Measurements from ENCODE around the gene POLDIP3. TPM values are rescaled to one million over a fixed set of nuclear protein-coding genes. Genes with fewer than 3 reads are reported as not detected.
A peak's percentile ranks its signal among the peaks of the same experiment; 100 is the strongest.

The POLDIP3 gene
- total and polyA plus RNA-seq, 2 donors (not counting 1 experiment from before 2014, with no cell fraction given), result 28.2 to 31.0 TPM

DNA sequence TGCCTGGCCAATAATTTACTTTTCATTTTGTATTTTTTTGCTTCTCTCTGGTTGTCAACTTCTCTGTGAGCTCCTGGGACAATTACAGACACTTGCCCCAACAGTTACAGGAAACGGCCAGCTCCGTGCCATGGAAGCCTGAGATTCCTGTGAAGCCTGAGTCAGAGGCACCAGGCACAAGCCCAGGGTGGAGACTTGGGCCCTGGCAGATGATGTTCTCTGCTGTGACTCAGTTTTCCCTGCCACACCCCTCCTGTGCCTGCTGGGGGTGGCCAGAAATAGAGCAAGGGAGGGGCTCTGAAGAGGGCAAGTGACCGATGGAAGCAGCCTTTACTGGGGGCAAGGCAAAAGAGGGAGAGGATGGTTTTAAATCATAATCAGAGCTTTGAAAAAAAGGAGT lies 20.8 kb upstream of the POLDIP3 start:
- peak overlapping the region; percentile 78 for H3K27ac ChIP-seq (ENCODE audit: insufficient read depth, low read length)
- peaks cover 38% of the 10 kb centered on the region for H3K79me2 ChIP-seq (ENCODE audit: control insufficient read depth, insufficient read depth, low read length)
- no peaks in the 10 kb centered on the region for H3K9me3 ChIP-seq (ENCODE audit: control insufficient read depth, insufficient read depth, low read depth, low read length)
- no peak overlapping the region for H2AFZ ChIP-seq (ENCODE audit: low read length)
- no peaks in the 10 kb centered on the region for H3K27me3 ChIP-seq (ENCODE audit: control insufficient read depth, insufficient read depth, low read length)
- H3K4me3 ChIP-seq (replicated peaks in 1 of 4; ENCODE audit: control extremely low read depth in 1 of 4, insufficient read depth in 1 of 4, low read depth in 3 of 4, low read length in 4 of 4), result no peak overlapping the region
- no peak overlapping the region for H3K9ac ChIP-seq (ENCODE audit: insufficient read depth, low read length)
- H3K4me2 ChIP-seq (ENCODE audit: extremely low read depth, insufficient read depth, low read length), result no peak overlapping the region
- peaks cover 22% of the 10 kb centered on the region for H3K36me3 ChIP-seq (ENCODE audit: control insufficient read depth, insufficient read depth, low read length)
- TF ChIP-seq, protein P1, sequence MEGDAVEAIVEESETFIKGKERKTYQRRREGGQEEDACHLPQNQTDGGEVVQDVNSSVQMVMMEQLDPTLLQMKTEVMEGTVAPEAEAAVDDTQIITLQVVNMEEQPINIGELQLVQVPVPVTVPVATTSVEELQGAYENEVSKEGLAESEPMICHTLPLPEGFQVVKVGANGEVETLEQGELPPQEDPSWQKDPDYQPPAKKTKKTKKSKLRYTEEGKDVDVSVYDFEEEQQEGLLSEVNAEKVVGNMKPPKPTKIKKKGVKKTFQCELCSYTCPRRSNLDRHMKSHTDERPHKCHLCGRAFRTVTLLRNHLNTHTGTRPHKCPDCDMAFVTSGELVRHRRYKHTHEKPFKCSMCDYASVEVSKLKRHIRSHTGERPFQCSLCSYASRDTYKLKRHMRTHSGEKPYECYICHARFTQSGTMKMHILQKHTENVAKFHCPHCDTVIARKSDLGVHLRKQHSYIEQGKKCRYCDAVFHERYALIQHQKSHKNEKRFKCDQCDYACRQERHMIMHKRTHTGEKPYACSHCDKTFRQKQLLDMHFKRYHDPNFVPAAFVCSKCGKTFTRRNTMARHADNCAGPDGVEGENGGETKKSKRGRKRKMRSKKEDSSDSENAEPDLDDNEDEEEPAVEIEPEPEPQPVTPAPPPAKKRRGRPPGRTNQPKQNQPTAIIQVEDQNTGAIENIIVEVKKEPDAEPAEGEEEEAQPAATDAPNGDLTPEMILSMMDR (conservative IDR thresholded peaks at IDR 0.05 in 1 of 2, IDR thresholded peaks at IDR 0.05 in 1 of 2; ENCODE audit: low read depth in 1 of 2, low read length in 2 of 2), result no peak
- H4K20me1 ChIP-seq (ENCODE audit: control insufficient read depth, extremely low read depth, insufficient read depth, low read length), result peaks cover 2% of the 10 kb centered on the region
- H3K4me1 ChIP-seq (ENCODE audit: control insufficient read depth, extremely low read depth, insufficient read depth, low read length), result peaks cover 11% of the 10 kb centered on the region
- peak; percentile 82 to 93 for DNase-seq (ENCODE audit: low read depth in 2 of 2)

DNA sequence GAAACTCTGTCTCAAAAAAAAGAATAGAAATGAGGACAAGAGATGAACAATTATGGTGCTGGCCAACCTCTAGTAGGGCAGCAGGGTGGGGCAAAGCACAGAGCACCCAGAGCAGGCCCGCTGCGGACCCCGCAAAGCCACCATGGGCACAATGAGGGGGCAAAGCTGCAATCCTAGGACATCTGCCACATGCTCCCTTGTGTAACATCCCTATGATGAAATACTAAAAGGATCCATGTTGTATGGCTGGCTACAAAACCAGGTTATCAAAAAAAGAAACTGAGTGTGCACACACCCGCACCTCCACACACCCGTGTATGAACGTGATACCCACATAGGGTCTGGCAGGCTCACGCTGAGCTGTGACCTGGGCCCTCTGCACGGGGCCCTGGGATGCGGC lies 18.3 kb upstream of the POLDIP3 start:
- no peak overlapping the region for H3K27ac ChIP-seq (ENCODE audit: insufficient read depth, low read length)
- DNase-seq (ENCODE audit: low read depth in 2 of 2), result no peak
- H3K36me3 ChIP-seq (ENCODE audit: control insufficient read depth, insufficient read depth, low read length), result peaks cover 33% of the 10 kb centered on the region
- no peak overlapping the region for H3K9ac ChIP-seq (ENCODE audit: insufficient read depth, low read length)
- peaks cover 29% of the 10 kb centered on the region for H3K79me2 ChIP-seq (ENCODE audit: control insufficient read depth, insufficient read depth, low read length)
- no peak overlapping the region for H3K4me3 ChIP-seq (replicated peaks in 1 of 4; ENCODE audit: control extremely low read depth in 1 of 4, insufficient read depth in 1 of 4, low read depth in 3 of 4, low read length in 4 of 4)
- no peak overlapping the region for H2AFZ ChIP-seq (ENCODE audit: low read length)
- peaks cover 2% of the 10 kb centered on the region for H4K20me1 ChIP-seq (ENCODE audit: control insufficient read depth, extremely low read depth, insufficient read depth, low read length)
- H3K9me3 ChIP-seq (ENCODE audit: control insufficient read depth, insufficient read depth, low read depth, low read length), result no peaks in the 10 kb centered on the region
- H3K4me2 ChIP-seq (ENCODE audit: extremely low read depth, insufficient read depth, low read length), result no peak overlapping the region
- TF ChIP-seq, protein P1 (conservative IDR thresholded peaks at IDR 0.05 in 1 of 2, IDR thresholded peaks at IDR 0.05 in 1 of 2; ENCODE audit: low read depth in 1 of 2, low read length in 2 of 2), result no peak
- TF ChIP-seq EZH2 (IDR thresholded peaks at IDR 0.05; ENCODE audit: low read length, missing control alignments), result no peak
- H3K27me3 ChIP-seq (ENCODE audit: control insufficient read depth, insufficient read depth, low read length), result no peaks in the 10 kb centered on the region
- H3K4me1 ChIP-seq (ENCODE audit: control insufficient read depth, extremely low read depth, insufficient read depth, low read length), result peaks cover 11% of the 10 kb centered on the region

DNA sequence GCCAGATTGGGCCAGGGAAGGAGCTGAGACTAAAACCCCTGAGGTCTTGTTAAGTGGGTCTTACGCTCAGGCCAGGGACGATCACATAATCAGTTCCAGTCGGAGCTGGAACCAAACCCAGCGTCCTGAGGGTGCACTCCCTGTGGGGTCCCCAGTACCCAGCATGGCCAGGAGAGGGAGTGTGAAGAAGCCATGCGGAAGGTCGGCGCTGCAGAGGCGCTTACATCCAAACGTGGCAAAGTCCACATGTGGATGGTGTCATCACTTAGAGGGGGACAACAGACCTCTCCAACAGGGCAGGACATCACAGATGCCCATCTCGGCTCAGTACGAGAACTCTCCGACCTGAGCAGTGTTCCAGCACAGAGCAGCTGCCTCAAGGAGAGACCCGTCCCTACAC lies 17.4 kb upstream of the POLDIP3 start:
- Histone ChIP-seq H2AFZ (ENCODE audit: low read length) (no peak overlapping the region), H3K27ac (ENCODE audit: insufficient read depth, low read length) (no peak overlapping the region), H3K4me3 (replicated peaks in 1 of 4; ENCODE audit: control extremely low read depth in 1 of 4, insufficient read depth in 1 of 4, low read depth in 3 of 4, low read length in 4 of 4) (no peak overlapping the region), H3K9ac (ENCODE audit: insufficient read depth, low read length) (no peak overlapping the region), H3K27me3 (ENCODE audit: control insufficient read depth, insufficient read depth, low read length) (no peaks in the 10 kb centered on the region), H4K20me1 (ENCODE audit: control insufficient read depth, extremely low read depth, insufficient read depth, low read length) (peaks cover 2% of the 10 kb centered on the region), H3K79me2 (ENCODE audit: control insufficient read depth, insufficient read depth, low read length) (peaks cover 21% of the 10 kb centered on the region), H3K9me3 (ENCODE audit: control insufficient read depth, insufficient read depth, low read depth, low read length) (no peaks in the 10 kb centered on the region), H3K4me1 (ENCODE audit: control insufficient read depth, extremely low read depth, insufficient read depth, low read length) (peaks cover 11% of the 10 kb centered on the region), H3K36me3 (ENCODE audit: control insufficient read depth, insufficient read depth, low read length) (peaks cover 36% of the 10 kb centered on the region), H3K4me2 (ENCODE audit: extremely low read depth, insufficient read depth, low read length) (no peak overlapping the region)
- DNase-seq (ENCODE audit: low read depth in 2 of 2), result no peak
- TF ChIP-seq, protein P1 (conservative IDR thresholded peaks at IDR 0.05 in 1 of 2, IDR thresholded peaks at IDR 0.05 in 1 of 2; ENCODE audit: low read depth in 1 of 2, low read length in 2 of 2), result peak; percentile 12 to 29
- no peak for TF ChIP-seq EZH2 (IDR thresholded peaks at IDR 0.05; ENCODE audit: low read length, missing control alignments)
